K562 (cell line): ENCODE results near the gene NARF. TPM values are rescaled to one million over a fixed set of nuclear protein-coding genes. Genes with fewer than 3 reads are reported as not detected.

Experiments used
- FOXP1 ChIP-seq: sonication (generic); formaldehyde crosslinking; IDR thresholded peaks from 2 replicates; pipeline ENCODE4 v1.8.0; 2022; ENCODE audit warnings: mild to moderate bottlenecking, missing genetic modification reagents
- HDAC8 ChIP-seq: fragments of 450-650 bp; IDR thresholded peaks from 2 replicates; pipeline ENCODE4 v1.6.1; 2016; ENCODE audit warnings: mild to moderate bottlenecking, missing genetic modification characterization, moderate library complexity, missing compliant biosample characterization
- HNRNPL ChIP-seq: fragments of 200-400 bp; formaldehyde crosslinking; IDR thresholded peaks from 2 replicates; pipeline ENCODE4 v1.6.1; 2017; ENCODE audit warnings: low read depth, mild to moderate bottlenecking, low read length
- KLF16 ChIP-seq: IDR thresholded peaks from 2 replicates; pipeline ENCODE4 v1.6.1; 2016; ENCODE audit warnings: antibody characterized with exemption
- LARP7 ChIP-seq: fragments of 450-650 bp; IDR thresholded peaks from 2 replicates; pipeline ENCODE4 v1.6.1; 2016
- MCM2 ChIP-seq: fragments of 450-650 bp; IDR thresholded peaks from 2 replicates; pipeline ENCODE4 v1.6.1; 2017; ENCODE audit warnings: low read depth, mild to moderate bottlenecking
- NFE2L1 ChIP-seq: fragments of 450-650 bp; IDR thresholded peaks from 2 replicates; pipeline ENCODE4 v1.6.1; 2016; ENCODE audit warnings: missing genetic modification characterization, low read depth, mild to moderate bottlenecking, missing compliant biosample characterization, moderate library complexity, borderline replicate concordance
- NR2C2 ChIP-seq, 2 experiments: fragments of 200-800 bp in 1 of 2; sonication (Bioruptor generic) in 1 of 2; sonication (generic) in 1 of 2; formaldehyde crosslinking in 1 of 2; IDR thresholded peaks; 2 replicates each; pipeline versions ENCODE4 v1.6.1 to v1.8.0; 2016 to 2022; ENCODE audit warnings: mild to moderate bottlenecking in 1 of 2, missing compliant biosample characterization in 1 of 2, missing genetic modification characterization in 1 of 2, missing genetic modification reagents in 1 of 2
- OTX1 ChIP-seq: fragments of 450-650 bp; formaldehyde crosslinking; IDR thresholded peaks from 2 replicates; pipeline ENCODE4 v1.4.0; 2022; ENCODE audit warnings: mild to moderate bottlenecking
- RBM34 ChIP-seq: fragments of 200-400 bp; formaldehyde crosslinking; IDR thresholded peaks from 2 replicates; pipeline ENCODE4 v1.6.1; 2018; ENCODE audit warnings: low read length, borderline replicate concordance; ENCODE audit not compliant: insufficient read depth
- SIRT6 ChIP-seq: IDR thresholded peaks from one replicate; pipeline ENCODE4 v1.6.1; 2012; ENCODE audit warnings: low read depth, mild to moderate bottlenecking, control low read depth, inconsistent platforms, low read length, moderate library complexity
- TBP ChIP-seq: optimal IDR thresholded peaks from 2 replicates; pipeline ENCODE3; 2011; ENCODE audit warnings: low read depth, low read length, improper control_type of control experiment
- XRCC3 ChIP-seq: fragments of 450-650 bp; IDR thresholded peaks from 2 replicates; pipeline ENCODE4 v1.6.1; 2017; ENCODE audit warnings: mild to moderate bottlenecking, moderate library complexity
- ZNF140 ChIP-seq: fragments of 250-450 bp; sonication (Bioruptor Pico); IDR thresholded peaks from 2 replicates; pipeline ENCODE4 v1.8.0; 2021; ENCODE audit warnings: moderate library complexity, mild to moderate bottlenecking, inconsistent platforms
- ZNF232 ChIP-seq: sonication (generic); formaldehyde crosslinking; IDR thresholded peaks from 2 replicates; pipeline ENCODE4 v1.8.0; 2022; ENCODE audit warnings: mild to moderate bottlenecking, missing genetic modification reagents
- ZNF274 ChIP-seq: IDR thresholded peaks from 2 replicates; pipeline ENCODE4 v1.6.1; 2011; ENCODE audit warnings: low read depth, mild to moderate bottlenecking, low read length, moderate library complexity, borderline replicate concordance
- polyA plus RNA-seq, 8 experiments: library from polyadenylated mRNA; depleted of rRNA in 4 of 8; stranded (reverse) in 5 of 8; unstranded in 3 of 8; fragments of >200 nt; fragmentation: Nextera tagmentation in 2 of 8; fragmentation: Illumina TruSeq in 1 of 8; extraction: Ambion mirVana in 2 of 8; extraction: Trizol in 1 of 8; gene quantifications; 2 replicates each; pipeline versions ENCODE4 v1.2.1 to v1.2.3, GENCODE V29; 2011 to 2014; ENCODE audit warnings: inconsistent platforms in 1 of 8, missing spikeins in 1 of 8
- total RNA-seq, 7 experiments: library from RNA; depleted of rRNA in 6 of 7; stranded (reverse); fragments of >200 nt in 6 of 7; fragmentation: Illumina TruSeq in 2 of 7; extraction: Trizol in 2 of 7; gene quantifications; 2 replicates each; pipeline versions ENCODE4 v1.2.1 to v1.2.3, GENCODE V29; 2011 to 2021; ENCODE audit warnings: low replicate concordance in 1 of 7
- TF ChIP-seq, protein P1 (sequence below): fragments of 250-450 bp; sonication (Bioruptor Pico); IDR thresholded peaks from 2 replicates; pipeline ENCODE4 v1.4.0; 2020
- TF ChIP-seq, protein P2 (sequence below): sonication (generic); formaldehyde crosslinking; IDR thresholded peaks from 2 replicates; pipeline ENCODE4 v1.8.1; 2023; ENCODE audit warnings: mild to moderate bottlenecking, missing genetic modification reagents
- TF ChIP-seq, protein P3 (sequence below), 2 experiments: fragments of 450-650 bp in 1 of 2; sonication (generic) in 1 of 2; formaldehyde crosslinking; conservative IDR thresholded peaks; 2 replicates each; pipeline versions ENCODE4 v1.4.0 to v1.8.1; 2020 to 2022; ENCODE audit warnings: mild to moderate bottlenecking in 1 of 2, missing genetic modification reagents in 1 of 2
- TF ChIP-seq, protein P4 (sequence below): fragments of 450-650 bp; IDR thresholded peaks from 2 replicates; pipeline ENCODE4 v1.6.1; 2016; ENCODE audit warnings: antibody characterized with exemption

NARF gene
- total and polyA plus RNA-seq, 9 of the 15 experiments (the other 6 are each of a cell fraction or from before 2014, with no cell fraction given) = 60.4 to 423 (median 132) TPM

DNA sequence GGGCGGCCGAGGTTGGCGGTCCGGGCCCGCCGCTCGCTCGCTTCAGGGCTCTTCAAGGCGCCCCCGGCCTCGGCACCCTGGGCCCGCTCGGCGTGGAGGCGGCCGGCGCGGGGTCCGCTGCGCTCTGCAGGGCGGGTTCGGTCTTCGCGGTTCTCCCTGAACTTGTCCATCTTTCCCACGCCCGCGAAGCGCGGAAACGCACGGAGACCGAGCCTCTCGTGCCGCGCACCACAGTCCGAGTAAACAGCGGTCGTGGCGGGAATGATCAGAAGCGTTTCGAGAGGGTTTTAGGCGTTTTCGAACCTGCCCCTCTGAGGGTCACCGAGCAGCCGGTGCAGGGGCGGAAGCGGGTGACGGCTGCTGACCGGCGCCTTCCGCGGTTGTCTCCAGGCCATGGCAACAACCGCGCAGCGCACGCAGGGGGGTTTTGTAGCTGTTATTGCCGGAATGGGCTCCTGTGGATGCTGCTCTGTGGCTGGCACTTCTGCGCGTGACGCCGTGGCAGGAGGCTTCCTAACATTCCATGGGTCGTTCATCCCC, 414 bp downstream of the NARF start (continued):
- TF ChIP-seq, protein P1, sequence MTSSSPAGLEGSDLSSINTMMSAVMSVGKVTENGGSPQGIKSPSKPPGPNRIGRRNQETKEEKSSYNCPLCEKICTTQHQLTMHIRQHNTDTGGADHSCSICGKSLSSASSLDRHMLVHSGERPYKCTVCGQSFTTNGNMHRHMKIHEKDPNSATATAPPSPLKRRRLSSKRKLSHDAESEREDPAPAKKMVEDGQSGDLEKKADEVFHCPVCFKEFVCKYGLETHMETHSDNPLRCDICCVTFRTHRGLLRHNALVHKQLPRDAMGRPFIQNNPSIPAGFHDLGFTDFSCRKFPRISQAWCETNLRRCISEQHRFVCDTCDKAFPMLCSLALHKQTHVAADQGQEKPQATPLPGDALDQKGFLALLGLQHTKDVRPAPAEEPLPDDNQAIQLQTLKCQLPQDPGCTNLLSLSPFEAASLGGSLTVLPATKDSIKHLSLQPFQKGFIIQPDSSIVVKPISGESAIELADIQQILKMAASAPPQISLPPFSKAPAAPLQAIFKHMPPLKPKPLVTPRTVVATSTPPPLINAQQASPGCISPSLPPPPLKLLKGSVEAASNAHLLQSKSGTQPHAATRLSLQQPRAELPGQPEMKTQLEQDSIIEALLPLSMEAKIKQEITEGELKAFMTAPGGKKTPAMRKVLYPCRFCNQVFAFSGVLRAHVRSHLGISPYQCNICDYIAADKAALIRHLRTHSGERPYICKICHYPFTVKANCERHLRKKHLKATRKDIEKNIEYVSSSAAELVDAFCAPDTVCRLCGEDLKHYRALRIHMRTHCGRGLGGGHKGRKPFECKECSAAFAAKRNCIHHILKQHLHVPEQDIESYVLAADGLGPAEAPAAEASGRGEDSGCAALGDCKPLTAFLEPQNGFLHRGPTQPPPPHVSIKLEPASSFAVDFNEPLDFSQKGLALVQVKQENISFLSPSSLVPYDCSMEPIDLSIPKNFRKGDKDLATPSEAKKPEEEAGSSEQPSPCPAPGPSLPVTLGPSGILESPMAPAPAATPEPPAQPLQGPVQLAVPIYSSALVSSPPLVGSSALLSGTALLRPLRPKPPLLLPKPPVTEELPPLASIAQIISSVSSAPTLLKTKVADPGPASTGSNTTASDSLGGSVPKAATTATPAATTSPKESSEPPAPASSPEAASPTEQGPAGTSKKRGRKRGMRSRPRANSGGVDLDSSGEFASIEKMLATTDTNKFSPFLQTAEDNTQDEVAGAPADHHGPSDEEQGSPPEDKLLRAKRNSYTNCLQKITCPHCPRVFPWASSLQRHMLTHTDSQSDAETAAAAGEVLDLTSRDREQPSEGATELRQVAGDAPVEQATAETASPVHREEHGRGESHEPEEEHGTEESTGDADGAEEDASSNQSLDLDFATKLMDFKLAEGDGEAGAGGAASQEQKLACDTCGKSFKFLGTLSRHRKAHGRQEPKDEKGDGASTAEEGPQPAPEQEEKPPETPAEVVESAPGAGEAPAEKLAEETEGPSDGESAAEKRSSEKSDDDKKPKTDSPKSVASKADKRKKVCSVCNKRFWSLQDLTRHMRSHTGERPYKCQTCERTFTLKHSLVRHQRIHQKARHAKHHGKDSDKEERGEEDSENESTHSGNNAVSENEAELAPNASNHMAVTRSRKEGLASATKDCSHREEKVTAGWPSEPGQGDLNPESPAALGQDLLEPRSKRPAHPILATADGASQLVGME = 0 out of 2 replicates have a peak, but pooled peaks have one; percentile 13
- TF ChIP-seq HDAC8 (tag) (no peak), LARP7 (no peak), FOXP1 (CRISPR knock-in tag) (no peak; the same call in none of the 2 replicates), RBM34 (no peak), HNRNPL (no peak), NR2C2 (CRISPR knock-in tag; IDR thresholded peaks at IDR 0.05) (no peak), NR2C2 (tag; IDR thresholded peaks at IDR 0.05) (no peak), ZNF140 (CRISPR knock-in tag) (no peak), ZNF274 (no peak), SIRT6 (no peak), NFE2L1 (tag) (no peak), KLF16 (no peak), OTX1 (CRISPR knock-in tag) (no peak), XRCC3 (no peak), ZNF232 (CRISPR knock-in tag) (no peak), MCM2 (no peak), TBP (no peak)
- TF ChIP-seq, protein P2, sequence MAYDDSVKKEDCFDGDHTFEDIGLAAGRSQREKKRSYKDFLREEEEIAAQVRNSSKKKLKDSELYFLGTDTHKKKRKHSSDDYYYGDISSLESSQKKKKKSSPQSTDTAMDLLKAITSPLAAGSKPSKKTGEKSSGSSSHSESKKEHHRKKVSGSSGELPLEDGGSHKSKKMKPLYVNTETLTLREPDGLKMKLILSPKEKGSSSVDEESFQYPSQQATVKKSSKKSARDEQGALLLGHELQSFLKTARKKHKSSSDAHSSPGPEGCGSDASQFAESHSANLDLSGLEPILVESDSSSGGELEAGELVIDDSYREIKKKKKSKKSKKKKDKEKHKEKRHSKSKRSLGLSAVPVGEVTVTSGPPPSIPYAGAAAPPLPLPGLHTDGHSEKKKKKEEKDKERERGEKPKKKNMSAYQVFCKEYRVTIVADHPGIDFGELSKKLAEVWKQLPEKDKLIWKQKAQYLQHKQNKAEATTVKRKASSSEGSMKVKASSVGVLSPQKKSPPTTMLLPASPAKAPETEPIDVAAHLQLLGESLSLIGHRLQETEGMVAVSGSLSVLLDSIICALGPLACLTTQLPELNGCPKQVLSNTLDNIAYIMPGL (CRISPR knock-in tag) = 0 out of 2 replicates have a peak, but pooled peaks have one; percentile 17
- TF ChIP-seq, protein P3, sequence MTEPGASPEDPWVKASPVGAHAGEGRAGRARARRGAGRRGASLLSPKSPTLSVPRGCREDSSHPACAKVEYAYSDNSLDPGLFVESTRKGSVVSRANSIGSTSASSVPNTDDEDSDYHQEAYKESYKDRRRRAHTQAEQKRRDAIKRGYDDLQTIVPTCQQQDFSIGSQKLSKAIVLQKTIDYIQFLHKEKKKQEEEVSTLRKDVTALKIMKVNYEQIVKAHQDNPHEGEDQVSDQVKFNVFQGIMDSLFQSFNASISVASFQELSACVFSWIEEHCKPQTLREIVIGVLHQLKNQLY (CRISPR knock-in tag; conservative IDR thresholded peaks at IDR 0.05) = no peak
- TF ChIP-seq, protein P4, sequence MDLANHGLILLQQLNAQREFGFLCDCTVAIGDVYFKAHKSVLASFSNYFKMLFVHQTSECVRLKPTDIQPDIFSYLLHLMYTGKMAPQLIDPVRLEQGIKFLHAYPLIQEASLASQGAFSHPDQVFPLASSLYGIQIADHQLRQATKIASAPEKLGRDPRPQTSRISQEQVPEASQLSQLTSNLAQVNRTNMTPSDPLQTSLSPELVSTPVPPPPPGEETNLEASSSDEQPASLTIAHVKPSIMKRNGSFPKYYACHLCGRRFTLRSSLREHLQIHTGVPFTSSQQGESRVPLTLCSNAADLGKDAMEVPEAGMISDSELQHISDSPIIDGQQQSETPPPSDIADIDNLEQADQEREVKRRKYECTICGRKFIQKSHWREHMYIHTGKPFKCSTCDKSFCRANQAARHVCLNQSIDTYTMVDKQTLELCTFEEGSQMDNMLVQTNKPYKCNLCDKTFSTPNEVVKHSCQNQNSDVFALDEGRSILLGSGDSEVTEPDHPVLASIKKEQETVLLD = no peak
